ENCODE data around the gene HSD17B14. TPM values are rescaled to one million over a fixed set of nuclear protein-coding genes. Genes with fewer than 3 reads are reported as not detected.
A peak's percentile ranks its signal among the peaks of the same experiment; 100 is the strongest.
"Not testable (repeated sequence)": the region's sequence is repeated elsewhere in the genome, so short reads cannot be mapped to it uniquely, and the experiment has no call there.

The HSD17B14 gene
- total RNA-seq, 1 donor from 2014 or later, result 1.2 TPM

DNA sequence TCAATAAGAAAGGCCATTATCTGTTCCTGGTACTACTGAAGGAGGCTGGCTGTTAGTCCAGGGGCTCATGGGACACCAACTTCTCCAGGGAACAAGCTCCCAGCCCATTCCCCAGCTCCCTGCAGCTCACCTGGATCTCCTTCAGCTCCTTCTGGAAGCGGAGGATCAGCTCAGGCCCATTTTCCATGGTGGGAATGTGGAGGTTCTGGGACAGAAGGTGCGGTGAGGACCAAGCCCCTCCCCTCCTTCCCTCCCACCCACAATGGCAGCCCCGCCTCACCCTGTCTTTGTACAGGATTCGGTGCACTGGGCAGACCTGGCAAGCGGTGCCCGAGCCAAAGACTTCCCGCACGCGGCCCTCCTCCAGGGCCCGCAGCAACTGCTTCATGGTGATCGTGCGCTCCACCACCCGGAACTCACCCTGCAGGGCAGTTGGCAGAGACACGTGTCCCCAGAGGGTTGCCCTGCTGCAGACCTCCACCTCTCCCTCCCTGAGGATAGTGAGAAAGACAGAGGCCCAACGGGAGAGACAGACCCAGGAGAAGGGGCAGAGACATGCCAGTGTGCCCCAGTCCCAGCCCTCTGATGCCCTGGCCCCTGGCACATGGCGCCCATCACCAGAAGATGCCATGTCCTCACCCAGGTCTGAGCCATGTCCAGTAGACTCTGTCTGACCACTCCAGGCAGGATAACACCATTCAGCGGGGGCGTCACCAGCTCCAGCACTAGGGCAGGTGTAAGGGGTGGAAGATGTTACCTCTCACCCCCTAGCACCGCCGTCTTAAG, 39.8 kb downstream of the HSD17B14 start:
- no peak for DNase-seq

DNA sequence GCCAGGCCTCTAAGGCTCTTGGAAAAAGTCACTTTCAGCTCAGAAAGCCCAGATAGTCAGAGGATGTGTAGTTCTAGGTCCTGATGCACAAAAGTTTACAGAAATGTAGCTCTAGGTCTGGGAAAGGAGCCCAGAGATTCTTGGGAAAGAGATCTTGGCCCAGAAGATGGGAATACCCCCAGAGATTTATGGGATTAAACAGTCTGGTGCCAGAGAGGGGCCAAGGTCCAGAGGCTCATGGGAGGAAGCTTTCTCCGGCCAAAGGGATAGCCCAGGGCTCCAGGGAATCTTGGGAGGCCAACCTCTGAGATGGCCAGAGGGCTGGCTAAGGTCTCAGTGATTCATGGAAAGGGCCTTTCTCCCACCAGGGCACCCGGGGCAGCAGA, 40.6 kb downstream of the HSD17B14 start:
- DNase-seq, result no peak

DNA sequence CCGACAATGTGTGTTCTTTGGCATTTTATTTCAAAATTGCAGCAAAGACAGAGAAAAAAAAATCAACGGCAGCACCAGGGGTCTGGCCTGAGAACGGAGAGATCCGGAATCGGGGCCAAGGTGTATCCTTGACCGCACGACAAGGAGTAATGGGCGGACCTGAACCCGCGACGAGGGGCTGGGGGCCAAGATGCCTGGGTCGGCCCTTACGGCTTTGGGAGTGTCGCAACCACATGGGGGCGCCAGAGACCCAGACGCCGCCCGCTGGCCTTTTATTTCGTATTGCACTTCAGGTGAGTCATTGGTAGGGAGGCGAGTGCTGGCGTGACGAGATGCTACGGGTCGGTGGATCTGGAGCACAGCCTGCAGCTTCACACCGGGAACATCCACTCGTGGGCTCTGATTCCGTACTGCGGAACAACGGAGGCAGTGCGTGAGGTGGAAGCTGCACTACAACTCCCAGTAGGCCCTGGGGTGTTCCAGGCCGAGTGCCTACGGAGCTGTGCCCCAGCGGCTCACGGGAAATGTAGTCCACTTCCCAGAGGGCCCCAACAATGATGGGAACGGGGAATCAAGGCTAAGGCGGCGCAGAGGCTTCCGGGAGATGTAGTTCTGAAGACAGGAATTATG, 41.1 kb downstream of the HSD17B14 start:
- DNase-seq, result peak; percentile 97

DNA sequence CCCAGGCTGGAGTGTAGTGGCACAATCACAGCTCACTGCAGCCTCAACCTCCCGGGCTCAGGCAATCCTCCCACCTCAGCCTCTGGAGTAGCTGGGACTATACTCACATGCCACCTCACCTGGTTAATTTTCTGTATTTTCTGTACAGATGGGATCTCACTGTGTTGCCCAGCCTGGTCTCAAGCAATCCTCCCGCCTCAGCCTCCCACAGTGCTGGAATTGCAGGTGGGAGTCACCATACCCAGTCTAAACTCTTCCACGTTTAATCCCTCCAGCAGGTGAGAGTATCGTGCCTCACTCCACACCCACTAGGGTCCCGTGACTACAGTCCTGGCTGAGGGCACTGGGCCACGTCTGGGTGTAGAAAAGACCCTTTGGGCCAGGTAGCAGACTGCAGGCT, 42.0 kb downstream of the HSD17B14 start:
- DNase-seq, result no peak

DNA sequence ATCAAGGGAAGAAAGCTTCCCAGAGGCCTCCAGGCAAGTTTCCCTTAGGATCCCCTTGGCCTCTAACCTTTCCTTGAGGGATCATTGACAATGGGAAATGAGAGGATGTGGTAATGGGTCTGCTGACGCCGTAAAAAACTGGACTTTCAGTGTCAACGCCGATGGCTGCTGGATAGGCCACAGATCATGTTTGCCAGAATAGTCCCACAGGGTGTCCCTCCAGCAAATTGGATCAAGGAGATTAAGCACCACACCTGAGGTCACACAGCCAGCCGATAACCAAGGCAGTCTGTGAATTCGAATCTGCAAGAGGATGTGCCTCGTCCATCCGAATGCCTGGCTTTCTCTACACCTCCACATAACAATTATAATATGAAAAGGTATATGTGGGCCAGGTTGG, 43.0 kb downstream of the HSD17B14 start:
- no peak for DNase-seq

DNA sequence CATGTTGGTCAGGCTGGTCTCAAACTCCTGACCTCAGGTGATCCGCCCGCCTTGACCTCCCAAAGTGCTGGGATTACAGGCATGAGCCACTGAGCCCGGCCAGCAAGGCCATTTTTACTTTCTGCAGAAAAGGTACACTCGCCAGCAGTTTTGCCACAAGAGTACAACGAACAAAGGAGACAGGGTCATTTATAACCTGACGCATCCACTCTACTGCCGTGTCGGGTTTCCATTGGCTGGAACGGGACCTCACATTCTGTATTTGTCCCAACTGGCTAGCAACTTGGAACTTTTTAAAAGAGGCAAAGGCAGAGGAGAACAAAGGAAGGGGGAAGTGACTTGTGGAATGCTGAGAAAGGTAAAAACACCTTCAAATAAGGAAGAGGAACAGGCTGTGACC, 49.0 kb downstream of the HSD17B14 start:
- DNase-seq, result not testable (repeated sequence)

DNA sequence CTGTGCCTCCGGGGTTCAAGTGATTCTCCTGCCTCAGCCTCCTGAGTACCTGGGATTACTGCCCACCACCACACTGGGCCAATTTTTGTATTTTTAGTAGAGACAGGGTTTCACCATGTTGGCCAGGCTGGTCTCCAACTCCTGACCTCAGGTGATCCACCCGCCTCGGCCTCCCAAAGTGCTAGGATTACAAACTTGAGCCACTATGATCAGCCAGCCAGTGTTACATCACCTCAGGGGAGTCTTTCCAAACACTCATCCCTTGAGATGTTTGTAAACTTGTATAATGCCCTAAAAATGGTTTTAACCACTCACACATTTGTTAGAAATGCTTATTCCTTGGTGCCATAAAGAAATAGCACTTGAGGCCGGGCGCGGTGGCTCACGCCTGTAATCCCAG, 49.9 kb downstream of the HSD17B14 start:
- DNase-seq, result not testable (repeated sequence)

DNA sequence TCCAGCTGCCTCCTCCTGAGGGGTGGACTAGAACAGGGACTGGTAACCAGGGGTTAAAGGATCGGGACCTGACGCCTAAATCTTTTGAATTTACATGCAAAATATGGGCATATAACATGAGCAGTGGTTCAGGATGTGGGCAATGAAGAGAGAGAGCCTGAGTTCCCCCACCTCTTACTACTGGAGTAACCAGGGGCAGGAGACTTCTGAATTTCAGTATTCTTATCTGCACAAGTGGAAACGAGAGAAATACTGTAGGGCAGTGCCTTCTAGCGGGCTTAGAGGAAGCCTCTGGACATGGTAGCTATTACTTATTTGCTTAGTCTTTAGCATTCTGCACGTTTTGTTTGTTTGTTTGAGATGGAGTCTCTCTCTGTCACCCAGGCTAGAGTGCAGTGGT, 51.8 kb downstream of the HSD17B14 start:
- no peak for DNase-seq

DNA sequence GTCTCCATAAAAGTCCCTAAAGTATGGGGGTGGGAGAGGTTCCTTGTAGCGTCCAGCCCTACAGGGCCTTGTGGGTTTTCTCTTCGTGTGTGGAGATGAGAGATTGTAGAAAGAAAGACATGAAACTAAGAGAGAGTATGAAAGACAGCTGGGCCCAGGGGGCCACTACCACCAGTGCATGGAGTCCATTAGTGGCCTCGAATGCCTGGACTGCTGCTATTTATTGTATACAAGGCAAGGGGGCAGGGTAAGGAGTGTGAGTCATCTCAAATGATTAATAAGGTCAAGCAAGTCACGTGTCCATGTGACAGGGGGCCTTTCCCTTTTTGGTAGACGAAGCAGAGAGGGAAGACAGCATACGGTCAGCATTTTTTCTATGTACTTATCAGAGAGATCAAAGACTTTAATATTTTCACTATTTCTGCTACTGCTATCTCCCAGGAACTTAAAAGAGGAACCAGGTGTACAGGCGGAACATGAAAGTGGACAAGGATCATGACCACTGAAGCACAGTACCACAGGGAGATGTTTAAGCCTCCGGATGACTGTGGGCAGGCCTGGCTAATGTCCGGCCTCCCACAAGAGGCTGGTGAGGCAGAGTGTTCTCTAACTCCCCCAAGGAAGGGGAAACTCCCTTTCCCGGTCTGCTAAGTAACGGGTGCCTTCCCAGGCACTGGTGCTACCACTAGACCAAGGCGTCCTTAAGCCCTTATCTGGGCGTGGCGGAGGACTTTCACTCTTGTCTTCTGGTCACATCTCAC, 55.5 kb downstream of the HSD17B14 start:
- no peak for DNase-seq

DNA sequence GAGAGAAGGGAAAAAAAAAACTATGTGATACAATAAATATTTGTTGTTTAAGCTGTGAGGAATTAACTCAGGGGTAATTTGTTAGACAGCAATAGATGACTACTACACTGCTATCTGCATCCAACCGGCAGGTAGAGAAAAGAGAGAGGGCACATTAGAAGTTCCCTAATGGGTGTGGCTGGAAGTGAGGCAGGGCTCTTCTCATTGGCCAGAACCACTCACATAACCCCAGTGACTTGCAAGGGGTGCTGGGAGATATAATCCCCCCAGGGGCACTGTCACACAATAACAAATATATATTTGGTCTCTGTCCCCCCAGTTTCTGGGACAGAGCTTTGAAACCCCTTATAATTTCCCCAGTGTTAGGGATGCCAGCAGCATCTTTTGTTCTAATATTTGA, 56.7 kb downstream of the HSD17B14 start:
- DNase-seq, result no peak

DNA sequence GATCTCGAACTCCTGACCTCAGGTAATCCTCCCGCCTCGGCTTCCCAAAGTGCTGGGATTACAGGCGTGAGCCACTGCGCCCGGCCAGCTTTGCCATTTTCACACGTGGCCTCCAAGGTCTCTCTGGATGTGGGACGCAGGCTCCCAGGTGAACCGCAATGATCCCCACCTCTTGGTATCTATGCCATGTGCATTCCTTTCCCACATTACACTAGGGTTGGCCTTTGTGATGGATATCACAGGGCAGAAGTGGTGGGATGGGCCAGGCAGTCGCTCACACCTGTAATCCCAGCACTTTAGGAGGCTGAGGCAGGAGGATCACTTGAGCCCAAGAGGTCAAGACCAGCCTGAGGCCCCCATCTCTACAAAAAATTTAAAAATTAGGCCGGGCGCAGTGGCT, 58.6 kb downstream of the HSD17B14 start:
- DNase-seq, result no peak

DNA sequence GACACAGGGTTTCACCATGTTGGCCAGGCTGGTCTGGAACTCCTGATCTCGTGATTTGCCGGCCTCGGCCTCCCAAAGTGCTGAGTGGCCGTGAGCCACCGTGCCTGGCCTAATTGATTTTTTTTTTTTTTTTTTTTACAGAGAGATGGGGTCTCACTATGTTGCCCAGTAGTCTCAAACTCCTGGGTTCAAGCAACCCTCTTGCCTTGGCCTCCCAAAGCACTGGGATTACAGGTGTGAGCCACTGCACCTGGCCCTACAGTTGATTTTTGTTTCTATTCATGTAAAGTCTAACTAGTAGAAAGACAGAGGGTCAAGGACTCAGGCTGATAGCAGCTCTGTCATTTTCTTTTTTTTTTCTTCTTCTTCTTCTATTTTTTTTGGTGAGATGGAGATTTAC, 59.2 kb downstream of the HSD17B14 start:
- DNase-seq, result no peak

DNA sequence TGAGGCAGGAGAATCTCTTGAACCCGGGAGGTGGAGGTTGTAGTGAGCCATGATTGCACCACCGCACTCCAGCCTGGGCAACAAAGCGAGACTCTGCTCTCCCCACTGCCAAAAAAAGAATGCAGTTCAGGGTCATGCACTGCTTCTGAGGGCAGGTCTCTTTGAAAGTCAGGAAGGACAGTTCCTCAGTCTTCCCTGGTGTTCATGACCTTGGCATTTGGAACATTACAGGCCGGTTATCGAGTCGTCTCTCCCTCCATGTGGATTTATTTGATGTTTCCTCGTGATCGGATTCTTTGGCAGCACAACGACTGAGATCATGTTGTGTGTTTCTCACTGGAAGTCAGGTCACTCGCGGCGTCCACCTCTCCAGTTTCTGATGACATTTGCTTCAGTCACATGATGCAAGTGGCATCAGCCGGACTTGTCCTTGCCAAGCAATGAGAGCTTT, 63.8 kb downstream of the HSD17B14 start:
- DNase-seq, result no peak

DNA sequence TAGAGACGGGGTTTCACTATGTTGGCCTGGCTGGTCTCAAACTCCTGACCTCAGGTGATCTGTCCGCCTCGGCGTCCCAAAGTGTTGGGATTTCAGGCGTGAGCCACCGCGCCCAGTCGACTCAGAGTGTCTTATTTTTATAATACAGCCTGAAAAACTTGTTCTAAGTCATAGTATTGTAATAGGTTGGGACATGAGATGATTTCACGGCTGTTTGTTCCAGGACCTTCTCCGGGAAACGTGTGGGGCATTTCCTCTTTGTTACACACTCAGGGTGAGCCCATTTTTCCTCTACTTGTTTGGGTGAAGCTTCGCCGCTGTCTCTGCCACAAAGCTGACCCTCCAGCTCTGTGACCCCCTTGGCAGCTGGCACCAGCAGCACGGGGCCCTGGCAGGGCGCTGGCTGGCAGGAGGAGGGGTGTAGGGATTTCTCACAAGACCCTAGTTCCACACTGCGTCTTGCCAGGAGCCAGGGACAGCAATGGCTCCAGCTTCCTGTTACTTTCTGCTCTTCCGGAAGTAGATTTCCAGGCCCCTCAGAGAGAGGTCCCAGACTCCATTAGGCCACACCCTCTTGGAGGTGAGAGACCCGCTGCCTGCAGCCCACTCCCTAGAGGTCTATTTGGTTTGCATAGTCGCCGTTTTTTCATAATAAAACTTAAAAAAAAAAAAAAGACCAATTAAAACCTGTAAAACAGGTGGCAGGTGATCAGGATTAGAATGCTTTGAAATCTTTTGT, 65.4 kb downstream of the HSD17B14 start:
- no peak for DNase-seq

DNA sequence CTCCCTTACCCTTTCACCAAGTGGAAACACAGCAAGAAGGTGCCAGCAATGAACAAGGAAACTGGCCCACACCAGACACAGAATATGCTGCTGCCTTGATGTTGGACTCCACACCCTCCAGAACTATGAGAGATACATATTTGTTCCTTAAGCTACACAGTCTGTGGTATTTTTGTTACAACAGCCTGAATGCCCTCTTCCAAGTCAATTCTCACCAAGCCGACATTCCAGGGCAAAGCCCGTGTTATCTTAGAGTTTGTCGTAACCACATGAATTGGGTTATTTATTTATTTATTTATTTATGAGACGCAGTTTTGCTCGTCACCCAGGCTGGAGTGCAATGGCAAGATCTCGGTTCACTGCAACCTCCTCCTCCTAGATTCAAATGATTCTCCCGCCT, 66.0 kb downstream of the HSD17B14 start:
- no peak for DNase-seq

DNA sequence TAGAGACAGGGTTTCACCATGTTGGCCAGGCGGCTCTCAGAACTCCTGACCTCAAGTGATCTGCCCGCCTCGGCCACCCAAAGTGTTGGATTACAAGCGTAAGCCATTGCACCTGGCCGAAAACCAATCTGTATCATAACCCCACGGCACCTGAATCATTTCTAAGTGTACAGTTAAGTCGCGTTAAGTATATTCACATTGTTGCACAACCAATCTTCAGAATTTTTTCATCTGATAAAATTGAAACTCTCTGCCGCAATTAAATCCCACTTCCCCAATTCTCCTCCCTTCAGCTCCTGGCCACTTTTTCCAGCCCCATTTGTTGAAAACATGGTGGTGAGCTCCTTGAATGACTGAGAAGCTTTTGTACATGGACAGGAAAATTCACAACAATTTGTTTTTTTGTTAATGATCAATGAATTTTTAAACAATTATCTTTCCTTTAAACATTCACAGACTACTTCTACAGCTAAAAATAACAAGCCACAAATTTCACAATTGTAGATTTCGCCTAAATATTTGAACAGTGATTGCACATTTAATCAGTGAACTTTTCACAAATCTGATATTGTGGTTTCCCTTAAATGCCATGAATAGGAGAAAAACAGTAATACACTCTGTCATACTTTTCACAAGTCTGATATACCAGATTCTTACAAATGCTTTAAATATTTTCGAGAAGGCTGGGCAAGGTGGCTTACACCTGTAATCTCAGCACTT, 67.1 kb downstream of the HSD17B14 start:
- no peak for DNase-seq

DNA sequence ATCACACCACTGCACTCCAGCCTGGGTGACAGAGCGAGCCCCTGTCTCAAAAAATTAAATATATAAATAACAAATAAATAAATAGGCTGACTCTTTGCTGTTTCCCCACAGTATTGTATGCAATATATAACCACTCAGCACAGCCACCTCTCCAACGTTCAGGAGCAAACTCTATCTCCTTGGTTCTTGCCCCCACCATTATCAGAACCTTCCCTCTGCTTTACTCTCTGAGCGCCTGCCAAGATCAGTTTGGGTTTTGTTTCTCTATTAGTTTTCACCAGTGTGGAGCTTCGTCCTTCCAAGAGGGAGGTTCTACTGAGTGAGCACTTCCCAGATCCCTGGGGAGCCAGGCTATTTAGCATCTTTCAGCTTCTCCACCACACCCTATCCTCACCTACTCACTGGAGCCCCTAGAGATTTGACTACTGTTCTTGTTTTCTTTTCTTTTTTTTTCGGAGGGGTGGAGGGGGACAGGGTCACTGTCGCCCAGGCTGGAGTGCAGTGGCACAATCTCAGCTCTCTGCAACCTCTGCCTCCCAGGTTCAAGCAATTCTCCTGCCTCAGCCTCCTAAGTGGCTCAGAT, 68.0 kb downstream of the HSD17B14 start:
- DNase-seq, result not testable (repeated sequence)

DNA sequence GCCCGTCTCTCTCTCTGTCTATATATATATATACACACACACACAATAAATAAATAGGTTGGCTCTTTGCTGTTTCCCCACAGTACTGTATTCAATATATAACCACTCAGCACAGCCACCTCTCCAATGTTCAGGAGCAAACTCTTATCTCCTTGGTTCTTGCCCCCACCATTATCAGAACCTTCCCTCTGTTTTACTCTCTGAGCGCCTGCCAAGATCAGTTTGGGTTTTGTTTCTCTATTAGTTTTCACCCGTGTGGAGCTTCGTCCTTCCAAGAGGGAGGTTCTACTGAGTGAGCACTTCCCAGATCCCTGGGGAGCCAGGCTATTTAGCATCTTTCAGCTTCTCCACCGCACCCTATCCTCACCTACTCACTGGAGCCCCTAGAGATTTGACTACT, 70.5 kb downstream of the HSD17B14 start:
- not testable (repeated sequence) for DNase-seq

All from tongue (tissue), 2 donors.